ENCODE measurements around the gene MYLK. TPM values are rescaled to one million over a fixed set of nuclear protein-coding genes. Genes with fewer than 3 reads are reported as not detected.
"Not testable (repeated sequence)": the region's sequence is repeated elsewhere in the genome, so short reads cannot be mapped to it uniquely, and the experiment has no call there.

Gene MYLK
- total RNA-seq, 4 donors from 2014 or later = 32.0 to 81.2 (median 61.5) TPM

DNA sequence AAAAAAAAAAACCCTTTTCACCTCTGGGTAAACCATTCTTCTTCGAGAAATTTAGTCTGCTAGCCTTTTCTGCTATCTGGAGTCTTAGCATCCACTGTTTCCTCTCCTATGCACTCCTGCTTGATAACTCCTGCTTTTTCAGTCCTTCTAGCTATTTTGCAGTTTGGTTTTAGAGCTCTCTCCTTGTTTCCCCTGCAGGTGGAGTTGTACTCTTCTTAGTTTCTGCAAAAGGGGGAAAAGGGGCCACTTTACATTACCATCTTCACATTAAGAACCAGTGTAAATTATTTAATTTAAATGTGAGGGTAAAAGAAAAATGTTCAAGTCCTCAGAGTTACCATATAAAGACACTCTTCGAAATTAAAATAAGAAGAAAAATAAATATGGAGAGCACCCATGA, 23.6 kb upstream of the MYLK start:
- H3K4me1 ChIP-seq = no peaks in the 10 kb centered on the region
- DNase-seq (ENCODE audit: low spot score in 2 of 2) = no peak
- no peak overlapping the region for H3K27ac ChIP-seq
- H3K36me3 ChIP-seq = no peaks in the 10 kb centered on the region
- H3K27me3 ChIP-seq = no peaks in the 10 kb centered on the region
- no peaks in the 10 kb centered on the region for H3K9me3 ChIP-seq
- whole genome bisulfite sequencing, 2 donors = 76 to 86% methylated on average over 2 of the region's 2 CpGs
- H3K4me3 ChIP-seq = no peak overlapping the region
- TF ChIP-seq POLR2A (IDR thresholded peaks at IDR 0.05) (no peak), EP300 (IDR thresholded peaks at IDR 0.05) (no peak)
- TF ChIP-seq, protein P1, sequence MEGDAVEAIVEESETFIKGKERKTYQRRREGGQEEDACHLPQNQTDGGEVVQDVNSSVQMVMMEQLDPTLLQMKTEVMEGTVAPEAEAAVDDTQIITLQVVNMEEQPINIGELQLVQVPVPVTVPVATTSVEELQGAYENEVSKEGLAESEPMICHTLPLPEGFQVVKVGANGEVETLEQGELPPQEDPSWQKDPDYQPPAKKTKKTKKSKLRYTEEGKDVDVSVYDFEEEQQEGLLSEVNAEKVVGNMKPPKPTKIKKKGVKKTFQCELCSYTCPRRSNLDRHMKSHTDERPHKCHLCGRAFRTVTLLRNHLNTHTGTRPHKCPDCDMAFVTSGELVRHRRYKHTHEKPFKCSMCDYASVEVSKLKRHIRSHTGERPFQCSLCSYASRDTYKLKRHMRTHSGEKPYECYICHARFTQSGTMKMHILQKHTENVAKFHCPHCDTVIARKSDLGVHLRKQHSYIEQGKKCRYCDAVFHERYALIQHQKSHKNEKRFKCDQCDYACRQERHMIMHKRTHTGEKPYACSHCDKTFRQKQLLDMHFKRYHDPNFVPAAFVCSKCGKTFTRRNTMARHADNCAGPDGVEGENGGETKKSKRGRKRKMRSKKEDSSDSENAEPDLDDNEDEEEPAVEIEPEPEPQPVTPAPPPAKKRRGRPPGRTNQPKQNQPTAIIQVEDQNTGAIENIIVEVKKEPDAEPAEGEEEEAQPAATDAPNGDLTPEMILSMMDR (IDR thresholded peaks at IDR 0.05) = no peak

DNA sequence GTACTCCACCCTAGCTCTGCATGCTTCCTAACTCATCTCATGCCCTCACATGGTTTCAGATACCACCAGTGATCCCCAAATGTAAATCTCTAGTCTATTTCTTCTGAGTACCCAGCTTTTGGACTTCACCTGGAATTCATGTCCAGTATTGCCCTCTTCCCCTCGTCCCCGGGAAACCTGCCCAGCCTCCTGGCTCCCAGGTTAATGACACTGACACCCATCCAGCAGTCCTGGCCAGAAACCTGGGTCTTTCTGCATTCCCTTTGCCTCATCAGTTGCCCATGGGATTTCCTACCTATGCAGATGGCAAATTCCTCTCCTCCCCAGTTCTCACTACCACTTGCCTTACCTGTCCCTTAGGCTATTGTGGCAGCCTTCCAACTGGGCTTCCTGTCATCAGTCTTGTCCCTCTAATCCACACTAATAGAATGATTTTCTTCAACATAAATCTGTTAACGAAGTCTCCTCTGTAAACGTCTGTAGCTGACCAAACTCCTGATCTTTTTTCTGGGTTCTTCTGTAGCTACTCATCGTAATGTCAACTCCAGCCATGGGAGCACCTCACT, 15.3 kb upstream of the MYLK start:
- WGBS, 2 donors = 83 to 87% methylated on average over 5 of the region's 5 CpGs
- no peaks in the 10 kb centered on the region for H3K36me3 ChIP-seq
- H3K4me1 ChIP-seq = no peaks in the 10 kb centered on the region
- no peak overlapping the region for H3K27ac ChIP-seq
- no peak for DNase-seq (ENCODE audit: low spot score in 2 of 2)
- H3K27me3 ChIP-seq = no peaks in the 10 kb centered on the region
- H3K9me3 ChIP-seq = peaks cover 0 to under 1% (median 0%) of the 10 kb centered on the region in 4 donors
- no peak overlapping the region for H3K4me3 ChIP-seq
- no peak for TF ChIP-seq POLR2A (IDR thresholded peaks at IDR 0.05)
- TF ChIP-seq, protein P1 (IDR thresholded peaks at IDR 0.05) = no peak
- TF ChIP-seq EP300 (IDR thresholded peaks at IDR 0.05) = no peak

DNA sequence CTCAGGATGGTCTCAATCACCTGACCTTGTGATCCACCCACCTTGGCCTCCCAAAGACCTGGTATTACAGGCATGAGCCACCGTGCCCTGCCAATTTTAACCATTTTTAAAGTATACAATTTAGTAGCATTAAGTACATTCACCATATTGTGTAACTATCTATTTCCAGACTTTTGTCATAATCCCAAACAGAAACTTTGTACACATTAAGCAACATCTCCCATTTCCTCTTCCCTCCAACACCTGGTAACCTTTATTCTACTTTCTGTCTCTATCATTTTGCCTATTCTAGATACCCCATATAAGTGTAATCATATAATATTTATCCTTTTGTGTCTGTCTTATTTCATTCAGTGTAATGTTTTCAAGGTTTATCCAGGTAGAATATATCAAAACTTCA, 8.9 kb upstream of the MYLK start:
- DNase-seq (ENCODE audit: low spot score in 2 of 2) = no peak
- peaks cover 0 to 23% (median 0%) of the 10 kb centered on the region in 4 donors for H3K9me3 ChIP-seq
- H3K27me3 ChIP-seq = no peaks in the 10 kb centered on the region
- H3K4me3 ChIP-seq = no peak overlapping the region
- TF ChIP-seq, protein P1 (IDR thresholded peaks at IDR 0.05) = no peak
- no peak for TF ChIP-seq EP300 (IDR thresholded peaks at IDR 0.05)
- no peak for TF ChIP-seq POLR2A (IDR thresholded peaks at IDR 0.05)
- no peaks in the 10 kb centered on the region for H3K36me3 ChIP-seq
- no peak overlapping the region for H3K27ac ChIP-seq
- WGBS, 2 donors = 89 to 100% methylated on average over 1 of the region's 1 CpG
- no peaks in the 10 kb centered on the region for H3K4me1 ChIP-seq

DNA sequence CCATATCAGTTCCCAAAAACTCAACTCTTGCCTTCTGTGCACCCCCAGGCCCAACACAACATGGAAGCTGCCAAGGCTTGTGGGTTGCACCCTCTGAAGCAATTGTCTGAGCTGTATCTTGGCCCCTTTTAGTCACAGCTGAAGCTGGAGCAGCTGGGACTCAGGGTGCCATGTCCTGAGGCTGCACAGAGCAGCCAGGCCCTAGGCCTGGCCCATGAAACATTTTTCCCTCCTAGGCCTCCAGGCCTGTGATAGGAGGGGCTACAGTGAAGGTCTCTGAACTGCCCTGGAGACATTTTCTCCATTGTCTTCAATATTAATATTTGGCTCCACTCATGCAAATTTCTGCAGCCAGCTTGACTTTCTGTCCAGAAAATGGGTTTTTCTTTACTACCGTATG, 8.1 kb upstream of the MYLK start:
- Histone ChIP-seq H3K9me3 (peaks cover 0 to 23% (median 0%) of the 10 kb centered on the region in 4 donors), H3K4me3 (no peak overlapping the region), H3K27me3 (no peaks in the 10 kb centered on the region), H3K4me1 (no peaks in the 10 kb centered on the region), H3K36me3 (no peaks in the 10 kb centered on the region), H3K27ac (no peak overlapping the region)
- WGBS, 2 donors = 0% methylated on average over 1 of the region's 1 CpG
- DNase-seq (ENCODE audit: low spot score in 2 of 2) = no peak
- TF ChIP-seq EP300 (IDR thresholded peaks at IDR 0.05) (no peak), POLR2A (IDR thresholded peaks at IDR 0.05) (no peak)

DNA sequence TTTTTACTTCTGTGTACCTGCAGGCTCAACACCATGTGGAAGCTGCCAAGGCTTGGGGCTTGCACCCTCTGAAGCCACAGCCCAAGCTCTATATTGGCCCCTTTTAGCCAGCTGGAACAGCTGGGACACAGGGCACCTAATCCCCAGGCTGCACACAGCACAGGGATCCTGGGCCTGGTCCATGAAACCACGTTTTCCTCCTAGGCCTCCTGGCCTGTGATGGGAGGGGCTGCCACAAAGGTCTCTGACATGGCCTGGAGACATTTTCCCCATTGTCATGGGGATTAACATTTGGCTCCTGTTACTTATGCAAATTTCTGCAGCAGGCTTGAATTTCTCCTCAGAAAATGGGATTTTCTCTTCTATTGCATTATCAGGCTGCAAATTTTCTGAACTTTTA, 6.9 kb upstream of the MYLK start:
- WGBS, 2 donors = 50 to 83% methylated on average over 1 of the region's 1 CpG
- peaks cover 0 to 23% (median 0%) of the 10 kb centered on the region in 4 donors for H3K9me3 ChIP-seq

DNA sequence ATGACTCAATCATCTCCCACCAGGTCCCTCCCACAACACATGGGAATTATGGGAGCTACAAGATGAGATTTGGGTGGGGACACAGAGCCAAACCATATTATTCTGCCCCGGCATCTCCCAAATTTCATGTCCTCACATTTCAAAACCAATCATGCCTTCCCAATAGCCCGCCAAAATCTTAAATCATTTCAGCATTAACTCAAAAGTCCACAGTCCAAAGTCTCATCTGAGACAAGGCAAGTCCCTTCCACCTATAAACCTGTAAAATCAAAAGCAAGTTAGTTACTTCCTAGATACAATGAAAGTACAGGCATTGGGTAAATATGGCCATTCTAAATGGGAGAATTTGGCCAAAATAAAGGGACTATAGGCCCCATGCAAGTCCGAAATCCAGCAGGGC, 6.0 kb upstream of the MYLK start:
- H3K9me3 ChIP-seq = peaks cover 0 to 23% (median 0%) of the 10 kb centered on the region in 4 donors
- DNase-seq (ENCODE audit: low spot score in 2 of 2); H3K36me3 ChIP-seq; H3K4me1 ChIP-seq; H3K27ac ChIP-seq; H3K4me3 ChIP-seq; H3K27me3 ChIP-seq: not testable (repeated sequence)
- WGBS, 2 donors = 94 to 97% methylated on average over 3 of the region's 3 CpGs

More for the DNA sequence above, 6.9 kb upstream of the MYLK start:
- H3K27ac ChIP-seq; H3K4me1 ChIP-seq; H3K4me3 ChIP-seq; DNase-seq (ENCODE audit: low spot score in 2 of 2); H3K36me3 ChIP-seq; H3K27me3 ChIP-seq: not testable (repeated sequence)

DNA sequence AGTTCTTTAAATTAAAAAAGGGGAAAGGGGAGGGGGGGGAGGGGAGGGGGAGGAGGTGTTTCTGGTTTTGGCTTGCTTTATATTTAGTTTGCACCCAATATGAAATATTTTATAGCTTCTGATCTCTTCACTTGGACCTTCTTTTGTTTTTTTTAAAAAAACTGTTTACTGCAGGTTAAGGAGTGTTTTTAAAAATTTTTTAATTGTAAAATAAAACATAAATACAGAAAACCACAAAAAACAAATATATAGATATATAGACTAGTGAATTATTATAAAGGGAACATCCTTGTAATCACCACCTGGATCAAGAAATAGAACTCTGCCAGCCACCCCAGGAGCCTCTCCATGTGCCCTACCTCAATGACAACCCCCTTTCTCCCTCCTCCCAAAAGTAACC, 861 bp upstream of the MYLK start:
- no peaks in the 10 kb centered on the region for H3K36me3 ChIP-seq
- no peaks in the 10 kb centered on the region for H3K9me3 ChIP-seq
- TF ChIP-seq EP300 (IDR thresholded peaks at IDR 0.05) (no peak), POLR2A (IDR thresholded peaks at IDR 0.05) (no peak)
- TF ChIP-seq, protein P1 (IDR thresholded peaks at IDR 0.05) = no peak
- peaks cover 0 to 12% (median 3%) of the 10 kb centered on the region in 4 donors for H3K4me1 ChIP-seq
- no peak for DNase-seq (ENCODE audit: low spot score in 2 of 2)
- no peak overlapping the region for H3K27ac ChIP-seq
- H3K4me3 ChIP-seq = no peak overlapping the region
- peaks cover 0 to 12% of the 10 kb centered on the region in 2 donors for H3K27me3 ChIP-seq

Measured in tibial nerve (tissue), 4 donors.